WERI-Rb-1 (cell line): ENCODE measurements around the gene TENT4B.
A peak's percentile ranks its signal among the peaks of the same experiment; 100 is the strongest.

Experiments
- DNase-seq: peaks from one replicate; pipeline ENCODE4 v3.0.0-alpha.2; 2020
- H3K27ac ChIP-seq: fragments of 250-450 bp; sonication (Bioruptor Pico); 2 replicates; pipeline ENCODE4 v1.5.1; 2020; ENCODE audit warnings: mild to moderate bottlenecking, moderate library complexity
- H3K27me3 ChIP-seq: fragments of 250-450 bp; sonication (Bioruptor Pico); 2 replicates; pipeline ENCODE4 v1.5.1; 2021; ENCODE audit warnings: mild to moderate bottlenecking, low read depth, moderate library complexity; ENCODE audit not compliant: insufficient read depth, severe bottlenecking
- H3K36me3 ChIP-seq: fragments of 250-450 bp; sonication (Bioruptor Pico); 2 replicates; pipeline ENCODE4 v1.5.1; 2020; ENCODE audit warnings: mild to moderate bottlenecking, moderate library complexity
- H3K4me3 ChIP-seq: 2 replicates; pipeline ENCODE4 v1.5.1; 2011; ENCODE audit warnings: low read depth, mild to moderate bottlenecking, control low read depth, low read length
- H3K9me3 ChIP-seq: fragments of 250-450 bp; sonication (Bioruptor Pico); 2 replicates; pipeline ENCODE4 v1.5.1; 2021; ENCODE audit warnings: mild to moderate bottlenecking, moderate library complexity; ENCODE audit not compliant: severe bottlenecking
- TF ChIP-seq, protein P1 (sequence below): IDR thresholded peaks from 2 replicates; pipeline ENCODE4 v1.5.1; 2011; ENCODE audit warnings: low read depth, mild to moderate bottlenecking, control low read depth, inconsistent platforms, low read length

The TENT4B gene

DNA sequence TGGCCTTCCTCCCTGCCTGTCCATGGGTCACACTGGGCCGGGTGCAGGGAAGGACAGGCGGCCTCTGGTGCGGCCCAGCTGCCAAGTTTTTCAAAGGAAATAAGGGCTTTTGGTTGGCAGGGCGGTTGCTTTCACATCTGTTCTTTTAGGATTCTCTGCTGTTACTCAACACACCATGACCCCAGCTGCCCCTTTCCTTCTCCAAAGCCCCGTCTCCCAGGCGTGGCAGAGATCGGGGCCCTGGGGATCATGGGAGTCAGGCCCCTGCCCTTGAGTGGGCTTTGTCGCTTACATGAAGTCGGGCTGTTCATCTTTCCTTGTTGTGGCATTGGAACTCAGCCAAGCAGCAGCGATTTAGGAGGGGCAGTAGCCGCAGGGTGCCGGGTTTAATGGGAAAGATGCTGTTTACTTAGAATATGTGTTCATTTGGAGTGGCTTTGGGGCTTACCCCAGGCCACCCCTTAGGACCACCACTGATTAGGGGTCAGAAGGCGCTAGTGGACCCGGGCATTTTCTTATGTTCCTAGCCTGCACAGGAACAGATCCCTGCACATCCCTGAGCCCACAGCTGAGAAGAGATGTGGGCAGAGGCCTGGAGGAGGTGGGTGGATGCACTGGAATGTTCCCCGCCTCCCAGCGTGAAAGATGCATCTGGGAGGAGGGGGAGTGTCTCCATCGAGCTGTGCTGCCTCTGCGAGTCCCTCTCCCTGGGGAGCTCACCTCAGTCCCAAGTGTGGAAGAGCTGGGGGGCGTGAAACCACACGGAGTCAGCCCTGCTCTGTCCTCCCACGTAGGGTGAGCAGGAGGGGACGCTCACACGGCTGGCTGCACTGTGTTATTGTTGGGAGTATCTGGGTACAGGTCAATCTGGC, 106.5 kb downstream of the TENT4B start:
- H3K9me3 ChIP-seq: no peaks in the 10 kb centered on the region
- peak; percentile 63 for DNase-seq

DNA sequence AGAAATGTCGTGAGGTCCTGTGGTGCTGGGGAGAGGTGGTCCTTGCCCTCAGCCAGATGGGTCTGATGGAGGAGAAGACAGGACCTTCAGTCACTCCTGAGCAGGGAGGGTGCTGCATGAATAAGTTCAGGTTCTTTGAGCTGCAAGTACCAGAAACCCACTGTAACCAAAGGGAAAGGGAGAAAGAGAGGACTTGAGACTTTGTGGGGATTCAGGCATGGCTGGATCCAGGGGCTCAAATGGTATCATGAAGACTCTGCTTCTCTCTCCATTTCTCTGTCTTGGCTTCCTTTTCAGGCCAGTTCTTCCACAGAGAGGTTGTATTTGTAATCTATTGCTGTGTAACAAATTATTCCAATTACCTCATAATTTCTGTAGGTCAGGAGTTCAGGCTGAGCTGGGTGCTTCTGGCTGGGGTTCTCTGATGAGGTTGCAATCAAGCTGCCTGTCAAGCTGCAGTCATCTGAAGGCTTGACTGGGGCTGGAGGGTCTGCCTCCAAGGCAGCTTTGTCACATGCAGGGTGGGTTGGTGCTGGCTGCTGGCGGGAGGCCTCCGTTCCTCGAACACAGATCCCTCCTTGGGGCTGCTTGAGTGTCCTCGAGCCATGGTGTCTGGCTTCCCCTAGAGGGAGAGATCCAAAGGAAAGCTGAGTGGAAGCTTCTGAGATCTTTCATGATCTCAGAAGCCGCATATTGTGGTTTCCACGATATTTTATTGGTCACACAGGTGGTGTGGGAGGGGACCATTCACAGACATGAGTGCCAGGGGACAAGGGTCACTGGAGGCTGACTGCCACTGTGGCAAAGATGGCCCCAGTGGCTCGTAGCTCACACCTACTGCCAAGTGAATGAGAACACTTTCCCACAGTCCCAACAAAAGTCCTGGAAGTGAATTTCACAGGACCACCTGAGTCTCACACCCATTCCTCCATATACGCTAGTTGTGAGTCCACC, 107.4 kb downstream of the TENT4B start:
- Histone ChIP-seq H3K9me3 (no peaks in the 10 kb centered on the region), H3K27ac (no peak overlapping the region), H3K36me3 (no peaks in the 10 kb centered on the region), H3K4me3 (no peak overlapping the region), H3K27me3 (no peaks in the 10 kb centered on the region)
- TF ChIP-seq, protein P1, sequence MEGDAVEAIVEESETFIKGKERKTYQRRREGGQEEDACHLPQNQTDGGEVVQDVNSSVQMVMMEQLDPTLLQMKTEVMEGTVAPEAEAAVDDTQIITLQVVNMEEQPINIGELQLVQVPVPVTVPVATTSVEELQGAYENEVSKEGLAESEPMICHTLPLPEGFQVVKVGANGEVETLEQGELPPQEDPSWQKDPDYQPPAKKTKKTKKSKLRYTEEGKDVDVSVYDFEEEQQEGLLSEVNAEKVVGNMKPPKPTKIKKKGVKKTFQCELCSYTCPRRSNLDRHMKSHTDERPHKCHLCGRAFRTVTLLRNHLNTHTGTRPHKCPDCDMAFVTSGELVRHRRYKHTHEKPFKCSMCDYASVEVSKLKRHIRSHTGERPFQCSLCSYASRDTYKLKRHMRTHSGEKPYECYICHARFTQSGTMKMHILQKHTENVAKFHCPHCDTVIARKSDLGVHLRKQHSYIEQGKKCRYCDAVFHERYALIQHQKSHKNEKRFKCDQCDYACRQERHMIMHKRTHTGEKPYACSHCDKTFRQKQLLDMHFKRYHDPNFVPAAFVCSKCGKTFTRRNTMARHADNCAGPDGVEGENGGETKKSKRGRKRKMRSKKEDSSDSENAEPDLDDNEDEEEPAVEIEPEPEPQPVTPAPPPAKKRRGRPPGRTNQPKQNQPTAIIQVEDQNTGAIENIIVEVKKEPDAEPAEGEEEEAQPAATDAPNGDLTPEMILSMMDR: no peak
- no peak for DNase-seq

More for the DNA sequence above, 106.5 kb downstream of the TENT4B start:
- Histone ChIP-seq H3K27ac (no peak overlapping the region), H3K4me3 (no peak overlapping the region), H3K27me3 (no peaks in the 10 kb centered on the region), H3K36me3 (no peaks in the 10 kb centered on the region)
- TF ChIP-seq, protein P1: no peak

DNA sequence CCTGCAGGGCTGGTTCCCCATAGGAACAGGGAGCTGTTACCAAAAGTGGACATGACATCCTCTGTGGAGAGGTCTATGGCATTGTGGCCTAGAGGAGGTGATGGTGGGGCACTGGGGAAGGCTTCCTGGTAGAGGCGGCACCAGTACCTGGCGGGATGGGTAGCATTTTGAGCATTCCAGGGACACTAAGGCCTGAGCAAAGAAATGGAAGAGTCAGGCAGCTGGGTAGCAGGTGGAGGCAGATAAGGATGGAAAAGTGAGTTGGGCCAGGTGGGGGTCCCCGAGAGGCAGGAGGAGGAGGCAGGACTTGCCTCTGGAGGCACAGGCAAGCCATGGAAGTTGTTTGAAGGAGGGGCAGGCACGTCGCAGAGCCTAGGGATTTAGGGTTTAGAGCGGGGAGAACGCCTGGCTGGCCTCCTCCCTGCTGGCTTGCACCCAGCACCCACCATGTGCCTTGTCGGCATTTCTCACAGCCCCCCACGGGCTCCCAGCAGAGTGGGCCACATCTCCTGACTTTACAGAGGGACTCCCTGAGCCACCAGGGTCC, 108.1 kb downstream of the TENT4B start:
- Histone ChIP-seq H3K27me3 (no peaks in the 10 kb centered on the region), H3K4me3 (no peak overlapping the region), H3K36me3 (no peaks in the 10 kb centered on the region), H3K9me3 (no peaks in the 10 kb centered on the region), H3K27ac (no peak overlapping the region)
- TF ChIP-seq, protein P1: no peak
- DNase-seq: no peak

DNA sequence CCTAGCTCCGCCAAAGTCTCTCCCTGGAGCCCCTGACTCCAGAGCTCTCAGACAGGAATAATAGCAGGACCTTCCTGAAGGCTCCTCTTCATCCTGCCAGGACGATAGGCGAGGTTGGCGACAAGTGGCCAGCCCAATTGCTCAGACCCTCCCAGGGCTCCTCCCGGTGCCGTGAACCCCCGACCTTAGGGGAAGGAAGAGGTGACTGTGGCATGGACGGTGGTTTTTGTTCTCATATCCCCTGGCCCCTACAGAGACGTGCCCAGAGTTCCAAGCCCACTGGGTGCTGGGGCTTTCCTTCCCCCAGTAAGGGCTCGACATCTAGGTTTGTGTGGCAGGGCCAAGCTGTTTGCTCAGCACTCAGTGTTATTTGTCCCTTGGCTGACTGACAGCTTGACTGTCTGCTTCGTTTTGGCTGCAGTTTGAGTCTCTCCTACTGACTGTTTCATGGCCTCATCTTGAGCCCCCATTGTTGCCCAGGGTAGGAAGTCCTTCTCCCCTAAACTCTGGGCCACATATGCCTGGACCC, 108.7 kb downstream of the TENT4B start:
- TF ChIP-seq, protein P1: no peak
- H3K27ac ChIP-seq: no peak overlapping the region
- no peak for DNase-seq
- no peaks in the 10 kb centered on the region for H3K27me3 ChIP-seq
- H3K36me3 ChIP-seq: no peaks in the 10 kb centered on the region
- no peak overlapping the region for H3K4me3 ChIP-seq
- H3K9me3 ChIP-seq: no peaks in the 10 kb centered on the region

DNA sequence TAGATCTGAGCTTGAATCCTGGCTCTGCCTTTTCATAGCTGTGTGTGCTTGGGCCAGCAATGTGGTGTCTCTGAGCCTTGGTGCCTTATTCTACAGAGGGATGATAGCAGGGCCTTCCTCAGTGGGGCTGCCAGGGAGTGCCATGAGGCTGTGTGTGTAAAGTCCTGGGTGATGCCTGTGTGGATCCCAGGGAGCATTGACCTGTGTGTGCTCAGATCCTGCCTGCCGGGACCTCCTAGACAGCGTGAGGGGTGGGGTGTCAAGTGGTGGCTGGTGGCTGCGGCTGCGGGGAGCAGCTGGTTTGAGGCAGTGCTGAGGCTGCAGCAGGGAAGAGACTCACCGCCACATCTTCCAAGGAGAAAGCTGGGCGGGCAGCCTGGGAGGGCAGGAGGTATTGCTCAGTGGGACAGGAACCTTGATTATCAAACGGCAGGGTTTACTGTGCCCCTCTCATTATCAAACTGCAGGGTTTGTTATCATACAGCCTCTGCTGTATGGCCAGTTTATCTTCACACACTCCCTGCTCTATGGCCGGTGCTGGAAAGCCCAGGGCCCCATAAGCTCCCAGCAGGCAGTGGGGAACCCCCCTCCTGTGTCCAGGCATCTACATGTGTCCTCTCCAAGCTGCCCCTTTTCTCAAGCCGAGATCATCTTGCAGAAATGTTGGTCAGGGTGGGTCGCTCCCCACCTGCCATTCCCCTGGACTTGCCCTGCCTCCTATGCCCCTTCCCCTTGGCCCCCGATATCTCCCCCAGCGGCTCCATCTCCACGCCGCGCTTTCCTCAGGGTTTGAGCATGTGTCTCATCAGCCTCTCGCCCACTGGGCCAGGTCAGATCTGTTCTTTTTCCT, 110.2 kb downstream of the TENT4B start:
- Histone ChIP-seq H3K4me3 (no peak overlapping the region), H3K36me3 (no peaks in the 10 kb centered on the region), H3K27ac (no peak overlapping the region)

More for the DNA sequence above, 110.2 kb downstream of the TENT4B start:
- no peaks in the 10 kb centered on the region for H3K9me3 ChIP-seq
- TF ChIP-seq, protein P1: no peak
- no peak for DNase-seq
- no peaks in the 10 kb centered on the region for H3K27me3 ChIP-seq
